NCI-H1436 (cell line): ENCODE results near the gene CIB2.
A peak's percentile ranks its signal among the peaks of the same experiment; 100 is the strongest.

Source experiments
- DNase-seq: peaks from one replicate; lab custom pipeline; 2025; lab: John Stamatoyannopoulos, UW

Gene CIB2

GRCh38 chr15:78083687-78084448 lies 47.4 kb downstream of the CIB2 start:
- DNase-seq, result no peak

DNA sequence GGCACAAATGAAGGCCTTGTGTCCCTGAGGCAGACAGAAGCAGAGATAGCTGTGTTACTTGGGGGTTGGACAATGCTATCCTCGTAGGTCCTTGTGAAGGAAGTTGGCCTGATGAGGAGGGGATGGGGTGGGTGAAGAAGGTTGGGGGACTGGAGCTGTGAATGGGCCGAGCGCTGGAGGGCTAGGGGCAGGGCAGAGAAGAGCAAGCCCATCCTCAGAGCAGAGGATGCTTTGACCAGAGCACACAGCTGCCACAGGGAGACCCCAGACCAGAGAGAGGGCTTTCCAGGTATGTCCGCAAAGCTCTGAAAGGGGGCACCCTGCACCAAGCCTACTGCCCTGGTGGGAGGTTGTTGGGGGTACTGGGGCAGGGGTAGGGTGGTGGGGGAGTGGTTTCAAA lies 48.1 kb downstream of the CIB2 start:
- DNase-seq, result no peak

GRCh38 chr15:78082743-78083110 lies 48.5 kb downstream of the CIB2 start:
- no peak for DNase-seq

DNA sequence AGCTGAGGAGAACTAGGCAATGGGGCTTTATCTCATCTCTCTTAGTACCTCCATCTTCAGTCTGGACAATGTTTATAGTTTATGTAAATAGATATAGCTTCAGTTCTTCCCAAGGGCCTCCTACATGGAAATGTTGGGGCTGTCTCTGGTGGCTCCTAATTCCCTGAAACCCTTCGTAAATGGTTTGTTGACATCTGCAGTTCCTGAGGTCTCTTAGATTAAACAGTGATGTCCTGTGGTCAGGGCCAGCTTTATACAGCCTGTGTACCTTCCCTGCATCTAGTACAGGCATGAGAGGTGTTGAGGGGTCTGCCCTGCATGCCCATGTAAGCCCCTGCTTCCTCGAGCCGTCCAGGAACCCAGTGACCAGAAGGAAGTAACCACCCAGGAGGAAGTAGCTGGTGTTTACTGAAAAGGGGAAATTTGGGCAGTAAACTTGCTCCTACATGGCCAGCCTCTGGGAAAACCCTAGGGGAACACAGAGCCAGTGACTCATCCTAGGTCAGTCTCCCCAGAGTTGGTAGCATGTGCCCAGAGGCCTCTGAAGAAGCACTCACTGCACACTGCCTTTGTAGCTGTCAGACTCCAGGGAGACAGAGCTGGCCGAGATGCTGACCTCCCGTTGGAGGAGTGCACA lies 49.0 kb downstream of the CIB2 start:
- no peak for DNase-seq

GRCh38 chr15:78080088-78080460 lies 51.2 kb downstream of the CIB2 start:
- DNase-seq, result no peak

DNA sequence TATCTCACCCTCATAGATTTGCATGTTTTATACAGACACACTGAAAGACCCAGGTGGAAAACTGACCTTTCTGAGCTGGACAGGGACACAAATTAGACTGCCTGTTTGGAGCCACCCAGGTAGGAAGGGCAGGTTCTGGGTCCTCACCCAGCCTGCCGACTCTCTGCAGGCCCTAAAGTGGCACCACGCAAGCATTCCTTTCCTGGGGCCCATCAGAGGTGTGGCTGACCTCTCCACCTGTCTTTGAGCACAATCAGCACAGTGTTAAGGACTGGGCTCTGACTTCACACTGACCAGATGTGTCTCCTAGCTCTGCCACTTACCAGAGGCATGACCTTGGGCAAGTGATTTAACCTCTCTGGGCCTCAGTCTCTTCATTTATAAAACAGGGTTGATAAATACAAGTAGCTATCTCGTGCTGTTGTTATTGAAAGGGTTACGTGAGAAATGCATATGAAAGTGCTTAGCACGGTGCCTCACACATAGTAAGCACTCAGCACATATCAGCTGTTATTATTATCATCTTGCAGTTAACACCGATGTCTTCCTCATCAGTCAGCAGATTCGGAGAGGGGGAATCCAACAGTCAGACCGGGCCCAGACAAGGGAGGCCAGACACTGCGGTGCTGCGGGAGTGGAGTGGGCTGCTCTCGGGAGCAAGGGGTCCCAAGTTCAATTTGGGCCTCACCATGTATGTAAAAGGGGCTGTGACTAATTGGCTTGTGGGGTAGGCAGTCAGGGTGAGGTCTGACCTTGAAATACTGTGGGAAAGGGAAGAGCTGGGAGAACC lies 51.8 kb downstream of the CIB2 start:
- DNase-seq, result no peak

DNA sequence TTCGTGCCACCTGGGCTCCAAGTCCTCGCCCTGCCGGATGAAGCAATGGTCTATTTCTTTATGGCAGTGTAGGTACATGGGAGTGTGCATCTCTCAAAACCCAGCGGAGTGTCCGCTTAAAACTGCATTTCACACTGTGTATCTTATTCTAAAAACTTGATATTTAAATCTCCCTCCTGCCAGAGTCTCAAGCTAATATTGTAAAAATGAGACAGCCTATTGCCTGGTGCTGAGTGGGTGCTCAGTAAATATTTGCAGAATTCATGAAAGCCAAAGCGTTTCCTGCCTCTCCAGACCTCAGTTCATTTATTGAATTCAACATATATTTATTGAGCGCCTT lies 53.4 kb downstream of the CIB2 start:
- DNase-seq, result no peak

DNA sequence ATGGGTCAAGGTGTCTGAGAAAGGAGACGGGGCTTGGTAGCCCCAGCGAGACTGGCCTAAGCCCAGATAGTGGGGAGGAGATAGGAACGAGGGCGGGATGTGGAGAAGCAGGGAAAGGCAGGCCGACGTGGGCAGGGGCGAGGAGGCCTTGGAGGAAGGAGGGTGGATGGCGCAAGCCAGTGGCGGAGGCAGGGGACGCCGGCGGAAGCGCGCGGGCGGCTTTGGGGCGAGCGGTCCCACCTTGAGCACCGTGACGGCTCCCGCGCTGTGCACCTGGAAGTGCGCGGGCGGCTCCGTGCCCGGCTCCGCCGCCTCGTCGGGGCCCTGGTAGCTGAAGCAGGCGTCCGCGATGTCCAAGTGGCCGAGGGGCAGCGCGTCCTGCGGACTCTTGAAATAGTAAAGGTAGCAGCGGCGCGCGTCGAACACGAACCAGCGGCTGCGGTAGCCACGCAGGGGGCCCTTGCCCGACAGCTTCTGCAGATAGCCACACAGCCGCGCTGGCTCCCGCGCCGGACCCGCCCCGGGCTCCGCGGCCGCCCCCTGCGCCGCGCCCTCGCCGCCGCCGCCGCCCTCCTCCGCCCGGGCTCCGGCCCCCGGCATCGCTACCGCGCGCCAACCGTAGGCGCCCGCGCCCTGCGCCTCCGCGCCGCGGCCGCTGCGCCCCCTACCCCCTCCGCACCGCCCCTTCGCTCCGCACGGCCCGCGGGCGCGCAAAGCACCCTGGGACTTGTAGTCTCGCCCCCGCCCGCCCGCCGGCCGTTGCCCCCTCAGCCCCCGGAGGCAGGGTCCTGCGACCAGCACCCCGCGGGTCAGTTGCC lies 54.0 kb downstream of the CIB2 start, which contains the start of gene TBC1D2B:
TSS of gene TBC1D2B (minus strand) at position 659 of the 818 bp plus-strand sequence. CDS start at position 600, 59 bp downstream.
- DNase-seq, result peak; percentile 29

- no peak for DNase-seq
Observed at GRCh38 chr15:78076231-78077052, 54.8 kb downstream of the CIB2 start.

DNA sequence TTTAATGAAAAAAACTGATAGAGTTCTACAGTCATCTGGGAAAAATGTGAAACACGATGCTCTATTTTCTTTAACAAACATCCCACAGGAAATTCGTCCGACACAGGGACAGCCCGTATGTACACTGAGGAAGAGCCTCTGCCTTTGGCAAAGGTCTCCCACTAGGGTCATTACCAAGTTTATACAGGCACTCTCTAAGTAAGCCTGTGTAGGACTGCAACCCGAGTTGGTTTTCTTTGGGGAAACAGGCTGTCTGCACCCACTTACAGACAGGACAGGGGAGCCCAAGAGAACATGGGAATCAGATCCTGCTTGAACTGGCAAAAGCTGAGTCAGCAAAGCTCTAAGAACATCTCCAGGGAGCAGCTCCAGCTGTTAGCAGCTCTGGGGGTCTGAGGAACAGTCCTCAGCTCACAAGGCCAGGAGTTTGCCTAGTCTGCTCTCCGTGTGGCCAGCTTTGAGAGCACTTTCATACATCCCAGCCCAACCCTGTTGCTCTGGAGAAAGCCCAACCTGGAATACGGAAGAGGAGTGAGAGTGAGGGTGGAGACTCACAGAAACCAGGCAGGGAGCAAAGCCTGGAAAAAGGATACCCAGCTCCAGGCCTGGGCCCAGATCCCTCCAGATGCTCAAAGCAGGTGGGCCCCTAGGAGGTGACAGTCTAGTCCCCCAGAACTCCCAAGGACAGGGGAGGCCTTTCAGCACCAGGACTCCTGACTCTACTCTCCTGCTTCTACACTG lies 55.6 kb downstream of the CIB2 start:
- DNase-seq, result peak; percentile 4

DNA sequence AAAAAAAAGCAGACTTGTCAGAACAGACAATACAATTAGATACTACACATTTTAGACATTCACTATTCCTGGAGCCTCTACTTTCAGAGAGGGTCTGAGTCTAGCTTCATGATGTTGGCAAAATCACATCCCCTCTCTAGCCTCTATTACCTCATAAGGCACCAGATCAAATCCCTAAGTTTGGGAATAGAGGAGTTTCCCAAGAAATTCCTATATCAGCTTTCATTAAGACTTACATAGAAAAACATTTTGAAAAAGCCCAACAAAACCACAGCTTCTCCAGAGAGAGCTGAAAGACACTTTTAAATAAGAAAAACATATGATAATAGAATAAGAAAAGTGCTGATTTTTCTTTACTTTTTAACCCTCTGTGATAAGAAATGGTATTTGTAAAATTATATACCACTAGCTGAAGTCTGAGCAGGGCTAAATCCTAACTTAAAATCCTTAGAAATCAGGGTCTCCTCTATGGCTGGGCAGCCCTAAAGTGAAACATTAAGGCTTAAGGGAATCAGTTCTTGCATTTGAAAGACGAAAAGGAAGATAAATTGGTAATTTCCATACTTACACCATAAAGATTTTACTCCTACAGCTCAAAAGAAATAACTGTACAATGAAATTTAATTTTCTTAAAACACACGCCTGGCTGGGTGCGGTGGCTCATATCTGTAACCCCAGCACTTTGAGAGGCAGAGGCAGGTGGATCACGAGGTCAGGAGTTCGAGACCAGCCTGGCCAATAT lies 58.0 kb downstream of the CIB2 start:
- DNase-seq, result no peak

- no peak for DNase-seq
Observed at GRCh38 chr15:78072080-78072892, 59.0 kb downstream of the CIB2 start.

GRCh38 chr15:78071383-78071782 lies 59.9 kb downstream of the CIB2 start:
- no peak for DNase-seq

- no peak for DNase-seq
Observed at GRCh38 chr15:78070049-78070700, 61.1 kb downstream of the CIB2 start.

DNA sequence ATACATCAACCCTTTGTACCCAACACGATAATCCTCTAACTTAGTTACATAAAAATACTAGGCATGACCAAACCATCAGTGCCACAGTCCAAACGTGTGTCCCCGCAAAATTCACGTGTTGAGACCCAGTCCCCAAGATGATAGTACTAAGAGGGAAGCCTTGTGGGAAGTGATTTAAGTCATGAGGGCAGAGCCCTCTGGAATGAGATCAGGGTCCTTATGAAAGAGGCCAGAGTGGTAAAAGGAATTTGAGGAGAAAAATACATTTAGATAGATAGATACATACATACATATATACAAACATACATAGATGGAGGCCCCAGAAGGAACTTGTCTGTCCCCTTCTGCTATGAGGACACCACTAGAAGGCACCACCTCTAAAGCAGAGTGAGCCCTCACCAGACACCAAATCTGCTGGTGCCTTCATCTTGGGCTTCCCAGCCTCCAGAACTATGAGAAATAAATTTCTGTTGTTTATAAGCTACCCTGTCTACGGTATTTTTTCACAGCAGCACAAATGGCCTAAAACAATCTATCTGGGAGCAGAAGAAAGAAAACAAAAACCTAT lies 61.7 kb downstream of the CIB2 start:
- DNase-seq, result no peak

GRCh38 chr15:78069052-78069414 lies 62.2 kb downstream of the CIB2 start:
- no peak for DNase-seq

DNA sequence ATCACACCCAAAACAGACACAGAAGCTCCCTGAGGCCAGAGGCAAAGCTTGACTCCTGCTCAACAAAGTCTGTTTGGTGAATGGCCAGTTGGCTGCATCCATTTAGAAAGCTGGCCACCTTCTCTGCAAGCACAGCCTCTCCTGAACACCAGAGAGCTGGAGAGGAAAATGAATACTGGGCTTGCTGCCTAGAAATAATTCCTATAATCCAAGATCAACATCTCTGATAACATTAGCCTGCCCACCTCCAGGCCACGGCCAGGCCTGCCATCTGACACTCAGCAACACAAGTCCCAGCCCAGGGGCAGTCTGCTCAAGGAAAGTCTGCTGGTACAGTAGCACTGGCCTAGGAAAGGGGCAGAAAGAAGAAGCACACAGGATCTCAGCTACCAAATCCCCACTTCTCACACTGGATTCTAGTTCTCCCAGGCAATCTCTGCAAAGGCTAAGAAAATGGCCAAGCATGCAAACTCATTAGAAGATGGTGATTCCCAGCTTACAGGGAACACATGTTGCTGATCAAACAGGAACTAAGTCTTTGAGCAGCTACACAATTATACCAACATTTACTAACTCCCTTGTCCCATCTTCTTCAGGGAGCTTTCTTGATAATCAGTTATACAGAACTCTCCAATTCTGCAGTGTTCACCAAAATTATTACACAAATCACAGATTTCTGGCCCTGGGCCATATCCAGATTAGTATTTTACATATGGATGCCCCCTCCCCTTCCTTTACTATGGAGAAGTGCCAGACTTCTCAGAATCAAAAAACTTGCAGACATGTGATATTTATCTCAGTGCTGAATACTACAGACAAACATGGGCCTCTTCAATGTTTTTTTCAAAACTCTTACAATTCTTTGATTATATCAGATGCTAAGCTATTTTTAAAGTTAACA lies 63.7 kb downstream of the CIB2 start:
- DNase-seq, result no peak
